BJ (cell line): ENCODE results near the gene MCUB. TPM values are rescaled to one million over a fixed set of nuclear protein-coding genes. Genes with fewer than 3 reads are reported as not detected.

ENCODE experiments used
- CTCF ChIA-PET: fragments of 350-600 bp; formaldehyde crosslinking; extraction: SDS; loops from one replicate; lab custom pipeline; 2021; ENCODE audit warnings: antibody characterized with exemption, inconsistent platforms; lab: Yijun Ruan, JAX
- POLR2A ChIA-PET: fragments of 300-600 bp; sonication (Branson Sonifier 250); formaldehyde crosslinking; extraction: SDS; loops from one replicate; lab custom pipeline; 2021; ENCODE audit warnings: antibody characterized with exemption; lab: Charles Lee
- DNase-seq: peaks from one replicate; pipeline ENCODE4 v3.0.0-alpha.2; 2011; ENCODE audit warnings: low read depth
- H3K27me3 ChIP-seq: 2 replicates; pipeline ENCODE4 v1.6.0; 2011; ENCODE audit warnings: low read length; ENCODE audit not compliant: control insufficient read depth, insufficient read depth
- H3K36me3 ChIP-seq: 2 replicates; pipeline ENCODE4 v1.5.1; 2011; ENCODE audit warnings: low read length; ENCODE audit not compliant: control insufficient read depth, insufficient read depth
- H3K4me3 ChIP-seq: 2 replicates; pipeline ENCODE4 v1.5.1; 2011; ENCODE audit warnings: low read depth, mild to moderate bottlenecking, control low read depth, low read length
- polyA plus RNA-seq: library from polyadenylated mRNA; depleted of rRNA; stranded (reverse); fragments of >200 nt; gene quantifications from 2 replicates; pipeline ENCODE4 v1.2.3, GENCODE V29; 2011
- TF ChIP-seq, protein P1 (sequence below): IDR thresholded peaks from 2 replicates; pipeline ENCODE4 v1.5.1; 2011; ENCODE audit warnings: low read depth, mild to moderate bottlenecking, control low read depth, inconsistent platforms, low read length, moderate library complexity; ENCODE audit not compliant: insufficient read depth

Gene MCUB
- polyA plus RNA-seq, 1 experiment, result 25.4 TPM

DNA sequence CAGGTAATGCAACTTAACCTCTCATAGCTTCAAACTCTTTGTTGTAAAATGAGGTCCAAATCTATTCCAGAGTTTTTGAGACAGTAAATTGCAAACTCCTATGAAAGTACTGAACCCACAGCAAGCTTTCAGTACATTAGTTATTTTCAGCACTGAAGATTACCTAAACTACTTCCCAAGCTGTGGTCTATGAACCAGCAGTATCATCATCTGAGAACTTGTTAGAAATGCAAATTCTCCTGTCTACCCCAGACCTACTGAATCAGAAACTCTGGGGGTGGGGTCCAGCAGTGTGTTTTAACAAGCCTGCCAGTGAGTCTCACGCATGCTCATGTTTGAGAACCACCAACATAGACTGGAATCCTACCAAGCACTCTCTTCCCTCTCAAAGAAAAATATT, 148.9 kb downstream of the MCUB start:
- ChIA-PET POLR2A (no interaction called here), CTCF (interaction anchor here (0.6 kb wide), 1 partner anchor 14 kb away, joined by 3 read pairs; no protein-coding TSS in a partner anchor)
- Histone ChIP-seq H3K27me3 (no peaks in the 10 kb centered on the region), H3K36me3 (peaks cover 1% of the 10 kb centered on the region; the same call in 1 of the 2 replicates), H3K4me3 (no peak overlapping the region)
- no peak for DNase-seq
- TF ChIP-seq, protein P1, sequence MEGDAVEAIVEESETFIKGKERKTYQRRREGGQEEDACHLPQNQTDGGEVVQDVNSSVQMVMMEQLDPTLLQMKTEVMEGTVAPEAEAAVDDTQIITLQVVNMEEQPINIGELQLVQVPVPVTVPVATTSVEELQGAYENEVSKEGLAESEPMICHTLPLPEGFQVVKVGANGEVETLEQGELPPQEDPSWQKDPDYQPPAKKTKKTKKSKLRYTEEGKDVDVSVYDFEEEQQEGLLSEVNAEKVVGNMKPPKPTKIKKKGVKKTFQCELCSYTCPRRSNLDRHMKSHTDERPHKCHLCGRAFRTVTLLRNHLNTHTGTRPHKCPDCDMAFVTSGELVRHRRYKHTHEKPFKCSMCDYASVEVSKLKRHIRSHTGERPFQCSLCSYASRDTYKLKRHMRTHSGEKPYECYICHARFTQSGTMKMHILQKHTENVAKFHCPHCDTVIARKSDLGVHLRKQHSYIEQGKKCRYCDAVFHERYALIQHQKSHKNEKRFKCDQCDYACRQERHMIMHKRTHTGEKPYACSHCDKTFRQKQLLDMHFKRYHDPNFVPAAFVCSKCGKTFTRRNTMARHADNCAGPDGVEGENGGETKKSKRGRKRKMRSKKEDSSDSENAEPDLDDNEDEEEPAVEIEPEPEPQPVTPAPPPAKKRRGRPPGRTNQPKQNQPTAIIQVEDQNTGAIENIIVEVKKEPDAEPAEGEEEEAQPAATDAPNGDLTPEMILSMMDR, result no peak

- TF ChIP-seq, protein P1, result no peak
- H3K27me3 ChIP-seq, result no peaks in the 10 kb centered on the region
- H3K36me3 ChIP-seq, result peaks cover 1% of the 10 kb centered on the region; the same call in 1 of the 2 replicates
- no peak overlapping the region for H3K4me3 ChIP-seq
- DNase-seq, result no peak
- POLR2A ChIA-PET, result no interaction called here
- CTCF ChIA-PET, result interaction anchor here (1.0 to 1.2 kb wide), 2 partner anchors 9 to 10 kb away, joined by 3 read pairs; partner anchors contain the start of gene CASP6
These were observed 153.5 kb downstream of the MCUB start for GRCh38 chr4:109713500-109713899.

DNA sequence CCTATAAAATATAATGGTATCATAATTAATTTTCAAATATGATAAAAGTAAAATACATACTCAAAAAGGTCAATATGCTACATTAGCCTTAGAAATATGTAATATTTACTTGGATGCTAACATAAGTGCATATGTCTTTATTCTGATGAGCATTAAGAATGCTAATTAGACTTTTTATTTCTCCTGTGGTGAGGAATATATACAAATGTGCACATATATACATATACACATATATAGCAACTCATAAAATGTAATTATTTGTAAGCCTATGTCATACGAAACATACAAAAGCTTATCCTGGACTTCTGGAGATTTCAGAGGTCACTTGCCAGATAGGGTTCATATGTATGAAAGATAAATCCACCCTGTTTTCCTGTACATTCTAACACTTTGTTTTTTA, 158.7 kb downstream of the MCUB start:
- no peak overlapping the region for H3K4me3 ChIP-seq
- H3K36me3 ChIP-seq, result no peaks in the 10 kb centered on the region
- ChIA-PET CTCF (no interaction called here), POLR2A (no interaction called here)
- no peak for DNase-seq
- H3K27me3 ChIP-seq, result no peaks in the 10 kb centered on the region
- TF ChIP-seq, protein P1, result no peak

DNA sequence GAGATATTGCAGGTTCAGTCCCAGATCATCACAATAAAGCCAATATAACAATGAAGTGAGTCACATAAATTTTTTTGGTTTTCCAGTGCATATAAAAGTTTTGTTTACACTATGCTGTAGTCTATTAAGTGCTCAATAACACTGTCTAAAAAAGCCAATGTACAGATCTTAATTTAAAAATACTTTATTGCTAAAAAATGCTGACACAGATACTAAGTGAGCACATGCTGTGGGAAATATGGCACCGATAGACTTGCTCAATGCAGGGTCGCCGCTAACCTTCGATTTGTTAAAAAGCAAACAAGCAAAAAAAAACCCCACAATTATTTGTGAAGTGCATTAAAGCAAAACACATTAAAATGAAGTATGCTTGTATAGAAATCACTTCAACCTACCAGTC, 159.6 kb downstream of the MCUB start:
- POLR2A ChIA-PET, result no interaction called here
- TF ChIP-seq, protein P1, result no peak

GRCh38 chr4:109721033-109721432, 161.0 kb downstream of the MCUB start:
- H3K36me3 ChIP-seq, result no peaks in the 10 kb centered on the region
- TF ChIP-seq, protein P1, result no peak
- no peak overlapping the region for H3K4me3 ChIP-seq
- no peak for DNase-seq
- ChIA-PET CTCF (interaction anchor here (0.5 to 0.9 kb wide), 2 partner anchors 8 to 9 kb away, joined by 3 to 5 read pairs; partner anchors contain the start of gene PLA2G12A), POLR2A (no interaction called here)
- H3K27me3 ChIP-seq, result no peaks in the 10 kb centered on the region

More for the DNA sequence above, 159.6 kb downstream of the MCUB start:
- CTCF ChIA-PET, result no interaction called here
- Histone ChIP-seq H3K36me3 (no peaks in the 10 kb centered on the region), H3K4me3 (no peak overlapping the region), H3K27me3 (no peaks in the 10 kb centered on the region)
- no peak for DNase-seq
